CD14-positive monocyte (primary cell): Measurements from ENCODE around the gene SIK2. TPM values are rescaled to one million over a fixed set of nuclear protein-coding genes. Genes with fewer than 3 reads are reported as not detected.

ENCODE experiments used
- DNase-seq, 3 donors: peaks; one replicate each; pipeline ENCODE4 v3.0.0-alpha.2; 2011 to 2022
- H2AFZ ChIP-seq: 2 replicates; pipeline ENCODE4 v1.6.0; 2012; ENCODE audit warnings: mild to moderate bottlenecking, low read depth, low read length, inconsistent platforms; ENCODE audit not compliant: insufficient read depth, poor library complexity, severe bottlenecking
- H3K27ac ChIP-seq, 2 donors: 1 replicate in 1 of 2; 2 replicates in 1 of 2; pipeline ENCODE4 v1.5.1; 2012 to 2013; ENCODE audit warnings: low read length in 2 of 2, control low read depth in 1 of 2, inconsistent platforms in 1 of 2, low read depth in 1 of 2, mild to moderate bottlenecking in 1 of 2
- H3K27me3 ChIP-seq, 2 donors: one replicate each; pipeline versions ENCODE4 v1.6.0 to v1.6.1; 2011 to 2013; ENCODE audit warnings: low read length in 2 of 2; ENCODE audit not compliant: control insufficient read depth in 2 of 2, insufficient read depth in 2 of 2
- H3K36me3 ChIP-seq, 2 donors: replicated peaks in 1 of 2; 1 replicate in 1 of 2; 2 replicates in 1 of 2; pipeline versions ENCODE4 v1.5.1 to v1.6.1; 2012 to 2013; ENCODE audit warnings: low read length in 2 of 2, control low read depth in 1 of 2, inconsistent platforms in 1 of 2, mild to moderate bottlenecking in 1 of 2; ENCODE audit not compliant: insufficient read depth in 2 of 2, control insufficient read depth in 1 of 2
- H3K4me1 ChIP-seq, 2 donors: 1 replicate in 1 of 2; 2 replicates in 1 of 2; pipeline versions ENCODE4 v1.5.1 to v1.6.1; 2012 to 2013; ENCODE audit warnings: low read length in 2 of 2, control low read depth in 1 of 2, inconsistent platforms in 1 of 2, mild to moderate bottlenecking in 1 of 2, moderate library complexity in 1 of 2; ENCODE audit not compliant: insufficient read depth in 2 of 2, control insufficient read depth in 1 of 2
- H3K4me2 ChIP-seq: replicated peaks from 2 replicates; pipeline ENCODE3; 2012; ENCODE audit warnings: low read length, moderate library complexity, mild to moderate bottlenecking; ENCODE audit not compliant: poor library complexity, severe bottlenecking; ENCODE audit errors: extremely low read depth
- H3K4me3 ChIP-seq, 3 experiments: fragments of 200-600 bp in 1 of 3; sonication (generic) in 1 of 3; replicated peaks in 1 of 3; 1 replicate in 2 of 3; 2 replicates in 1 of 3; pipeline ENCODE4 v1.5.1; 2011 to 2013; ENCODE audit warnings: low read length in 3 of 3, mild to moderate bottlenecking in 3 of 3, control low read depth in 2 of 3, low read depth in 2 of 3, inconsistent platforms in 1 of 3, moderate library complexity in 1 of 3
- H3K79me2 ChIP-seq: 2 replicates; pipeline ENCODE4 v1.6.0; 2012; ENCODE audit warnings: mild to moderate bottlenecking, control low read depth, inconsistent platforms, low read length, moderate library complexity; ENCODE audit not compliant: insufficient read depth
- H3K9ac ChIP-seq: 2 replicates; pipeline ENCODE4 v1.6.0; 2017; ENCODE audit warnings: low read length, mild to moderate bottlenecking; ENCODE audit not compliant: insufficient read depth, poor library complexity, severe bottlenecking
- H3K9me3 ChIP-seq, 2 donors: replicated peaks in 1 of 2; 1 replicate in 1 of 2; 2 replicates in 1 of 2; pipeline versions ENCODE4 v1.5.1 to v1.6.1; 2012 to 2013; ENCODE audit warnings: low read length in 2 of 2, control low read depth in 1 of 2; ENCODE audit not compliant: control insufficient read depth in 1 of 2, insufficient read depth in 1 of 2
- H4K20me1 ChIP-seq: 2 replicates; pipeline ENCODE4 v1.6.0; 2012; ENCODE audit warnings: mild to moderate bottlenecking, low read length, control low read depth, moderate library complexity; ENCODE audit not compliant: insufficient read depth
- H3K27ac Mint-ChIP-seq, 7 donors: one replicate each; pipeline ENCODE4 v1.8.0; 2020; ENCODE audit warnings: mild to moderate bottlenecking in 7 of 7, mixed read lengths in 7 of 7, moderate library complexity in 6 of 7, inconsistent platforms in 2 of 7
- H3K27me3 Mint-ChIP-seq, 3 donors: one replicate each; pipeline ENCODE4 v1.8.0; 2021 to 2022; ENCODE audit warnings: low read depth in 3 of 3, mild to moderate bottlenecking in 3 of 3, mixed read lengths in 3 of 3, moderate library complexity in 3 of 3, inconsistent platforms in 1 of 3
- H3K36me3 Mint-ChIP-seq, 2 donors: one replicate each; pipeline ENCODE4 v1.8.0; 2020; ENCODE audit warnings: mixed read lengths in 2 of 2, inconsistent platforms in 1 of 2, mild to moderate bottlenecking in 1 of 2
- H3K4me1 Mint-ChIP-seq: one replicate; pipeline ENCODE4 v1.8.0; 2020; ENCODE audit warnings: mild to moderate bottlenecking, mixed read lengths
- H3K4me3 Mint-ChIP-seq, 2 donors: one replicate each; pipeline ENCODE4 v1.8.0; 2020; ENCODE audit warnings: mild to moderate bottlenecking in 2 of 2, mixed read lengths in 2 of 2, moderate library complexity in 1 of 2
- H3K9me3 Mint-ChIP-seq, 7 donors: one replicate each; pipeline ENCODE4 v1.8.0; 2020 to 2022; ENCODE audit warnings: mixed read lengths in 7 of 7, mild to moderate bottlenecking in 6 of 7, moderate library complexity in 6 of 7, inconsistent platforms in 2 of 7
- WGBS: methylation state at CpG from one replicate; pipeline ENCODE4 v1.1.5; 2013; ENCODE audit warnings: missing lambda C conversion rate; ENCODE audit not compliant: insufficient coverage; 5-methylcytosine and 5-hydroxymethylcytosine counted together
- intact Hi-C, 2 donors: fragments of 100-400 bp; cut with micrococcal nuclease; formaldehyde crosslinking; loops; one replicate each; pipeline versions ENCODE4 v1.15.0 to v1.15.1; 2023
- polyA plus RNA-seq, 3 donors: library from polyadenylated mRNA; depleted of rRNA in 1 of 3; unstranded in 2 of 3; stranded (reverse) in 1 of 3; fragments of 300-500 nt in 2 of 3; fragments of >200 nt in 1 of 3; fragmentation: Illumina TruSeq in 2 of 3; gene quantifications; 1 replicate in 2 of 3; 2 replicates in 1 of 3; pipeline ENCODE4 v1.2.3, GENCODE V29; 2012 to 2021
- TF ChIP-seq, protein P1 (sequence below): fragments of 200-600 bp; IDR thresholded peaks from one replicate; pipeline ENCODE4 v1.8.0; 2022; ENCODE audit warnings: antibody characterized with exemption, mild to moderate bottlenecking

The SIK2 gene
- polyA plus RNA-seq, 3 donors: 0.16 to 8.8 (median 0.23) TPM

DNA sequence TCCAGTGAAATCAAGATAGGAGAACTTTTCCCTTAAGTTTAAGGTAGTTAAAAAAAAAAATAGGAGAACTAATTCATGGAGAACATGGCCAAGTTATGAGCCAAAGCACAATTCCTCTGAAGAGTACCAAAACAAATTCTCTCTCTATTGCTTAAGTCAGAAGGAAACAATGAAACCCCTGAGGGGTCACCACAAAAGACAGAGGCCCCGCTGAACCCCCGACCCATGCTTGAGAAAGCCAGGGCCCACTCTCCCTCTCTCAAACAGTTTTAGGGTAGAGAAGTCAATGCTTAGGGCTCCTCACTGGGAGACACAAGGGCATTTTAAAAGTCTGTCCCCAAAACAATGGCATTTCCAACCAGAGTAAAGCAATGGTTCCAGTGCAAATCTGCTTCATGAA is 137.1 kb downstream of the SIK2 start:
- H3K27ac Mint-ChIP-seq: no peak overlapping the region
- H3K36me3 ChIP-seq: peaks cover 51 to 75% of the 10 kb centered on the region in 2 donors
- H3K4me3 Mint-ChIP-seq: no peak overlapping the region
- no peak overlapping the region for H3K4me2 ChIP-seq
- intact Hi-C loops: no loop called here
- no peak for DNase-seq
- no peaks in the 10 kb centered on the region for H3K79me2 ChIP-seq
- H3K9me3 ChIP-seq: no peaks in the 10 kb centered on the region
- H4K20me1 ChIP-seq: no peaks in the 10 kb centered on the region
- H3K27ac ChIP-seq: no peak overlapping the region
- H2AFZ ChIP-seq: no peak overlapping the region
- no peak overlapping the region for H3K9ac ChIP-seq
- H3K4me1 Mint-ChIP-seq: peaks cover 5% of the 10 kb centered on the region
- peaks cover 0 to 4% (median 2%) of the 10 kb centered on the region in 3 donors for H3K27me3 Mint-ChIP-seq
- no CpG with 5 or more reads among the region's 2 CpGs for WGBS
- no peaks in the 10 kb centered on the region for H3K4me1 ChIP-seq
- H3K4me3 ChIP-seq: no peak overlapping the region
- H3K27me3 ChIP-seq: no peaks in the 10 kb centered on the region
- TF ChIP-seq, protein P1, sequence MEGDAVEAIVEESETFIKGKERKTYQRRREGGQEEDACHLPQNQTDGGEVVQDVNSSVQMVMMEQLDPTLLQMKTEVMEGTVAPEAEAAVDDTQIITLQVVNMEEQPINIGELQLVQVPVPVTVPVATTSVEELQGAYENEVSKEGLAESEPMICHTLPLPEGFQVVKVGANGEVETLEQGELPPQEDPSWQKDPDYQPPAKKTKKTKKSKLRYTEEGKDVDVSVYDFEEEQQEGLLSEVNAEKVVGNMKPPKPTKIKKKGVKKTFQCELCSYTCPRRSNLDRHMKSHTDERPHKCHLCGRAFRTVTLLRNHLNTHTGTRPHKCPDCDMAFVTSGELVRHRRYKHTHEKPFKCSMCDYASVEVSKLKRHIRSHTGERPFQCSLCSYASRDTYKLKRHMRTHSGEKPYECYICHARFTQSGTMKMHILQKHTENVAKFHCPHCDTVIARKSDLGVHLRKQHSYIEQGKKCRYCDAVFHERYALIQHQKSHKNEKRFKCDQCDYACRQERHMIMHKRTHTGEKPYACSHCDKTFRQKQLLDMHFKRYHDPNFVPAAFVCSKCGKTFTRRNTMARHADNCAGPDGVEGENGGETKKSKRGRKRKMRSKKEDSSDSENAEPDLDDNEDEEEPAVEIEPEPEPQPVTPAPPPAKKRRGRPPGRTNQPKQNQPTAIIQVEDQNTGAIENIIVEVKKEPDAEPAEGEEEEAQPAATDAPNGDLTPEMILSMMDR: no peak
- no peaks in the 10 kb centered on the region for H3K9me3 Mint-ChIP-seq
- H3K36me3 Mint-ChIP-seq: peaks cover 54 to 65% of the 10 kb centered on the region in 2 donors

DNA sequence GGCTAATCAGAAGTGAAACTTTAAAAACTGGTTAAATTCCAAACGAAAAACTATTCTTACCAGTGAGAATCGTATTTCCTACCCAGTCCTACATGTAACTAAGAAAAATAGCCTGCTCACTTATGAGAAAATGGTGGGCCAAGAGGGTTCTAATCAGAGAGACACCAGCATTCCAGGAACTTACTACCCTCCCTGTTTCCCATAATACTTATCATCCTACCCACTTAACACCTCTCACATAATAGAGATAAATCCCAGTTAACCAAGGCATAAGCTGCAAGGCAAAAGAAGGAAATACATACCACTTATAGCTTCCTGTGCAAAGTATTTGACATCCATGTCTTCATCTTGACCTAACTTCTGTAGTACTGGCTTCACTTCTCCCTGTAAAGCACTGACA is 139.5 kb downstream of the SIK2 start:
- WGBS: no CpG with 5 or more reads among the region's 2 CpGs
- Histone ChIP-seq H2AFZ (no peak overlapping the region), H3K4me1 (no peaks in the 10 kb centered on the region), H3K4me2 (no peak overlapping the region), H3K79me2 (no peaks in the 10 kb centered on the region), H3K4me3 (no peak overlapping the region), H3K27me3 (no peaks in the 10 kb centered on the region), H4K20me1 (no peaks in the 10 kb centered on the region), H3K27ac (no peak overlapping the region), H3K9ac (no peak overlapping the region), H3K36me3 (peaks cover 73 to 98% of the 10 kb centered on the region in 2 donors), H3K9me3 (no peaks in the 10 kb centered on the region)
- intact Hi-C loops: no loop called here
- Mint-ChIP-seq H3K36me3 (peaks cover 69 to 84% of the 10 kb centered on the region in 2 donors), H3K27ac (no peak overlapping the region), H3K4me1 (peaks cover 5% of the 10 kb centered on the region), H3K27me3 (peaks cover 0 to 2% (median 0%) of the 10 kb centered on the region in 3 donors), H3K4me3 (no peak overlapping the region), H3K9me3 (peaks cover 0 to 3% (median 0%) of the 10 kb centered on the region in 7 donors)
- TF ChIP-seq, protein P1: no peak
- DNase-seq: no peak
